GM19193 (cell line): ENCODE data around the gene MKLN1.

Source experiments
- POLR2A ChIP-seq: IDR thresholded peaks from 4 replicates; pipeline ENCODE4 v1.6.1; 2011; ENCODE audit not compliant: insufficient read depth, insufficient read length; ENCODE audit errors: extremely low read depth

The MKLN1 gene

DNA sequence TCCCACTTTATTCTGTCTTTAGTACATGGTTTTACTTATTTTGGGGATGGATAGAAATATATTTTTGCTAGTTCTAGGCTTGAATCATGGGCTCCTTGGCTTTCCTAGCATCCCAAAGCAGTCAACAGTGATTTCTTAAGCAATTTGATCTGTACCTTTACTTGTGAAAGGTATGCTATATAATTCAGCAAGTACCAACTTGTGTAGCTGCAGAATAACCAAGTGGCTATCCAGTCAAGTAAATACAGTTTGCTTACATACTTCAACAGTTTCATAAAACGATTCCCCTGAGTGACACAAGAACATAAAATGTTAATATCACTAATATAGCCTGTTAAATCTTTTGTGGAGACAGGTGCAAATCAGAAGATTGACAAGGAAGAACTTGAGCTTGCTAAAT lies 161.5 kb downstream of the MKLN1 start:
- no peak for TF ChIP-seq POLR2A

DNA sequence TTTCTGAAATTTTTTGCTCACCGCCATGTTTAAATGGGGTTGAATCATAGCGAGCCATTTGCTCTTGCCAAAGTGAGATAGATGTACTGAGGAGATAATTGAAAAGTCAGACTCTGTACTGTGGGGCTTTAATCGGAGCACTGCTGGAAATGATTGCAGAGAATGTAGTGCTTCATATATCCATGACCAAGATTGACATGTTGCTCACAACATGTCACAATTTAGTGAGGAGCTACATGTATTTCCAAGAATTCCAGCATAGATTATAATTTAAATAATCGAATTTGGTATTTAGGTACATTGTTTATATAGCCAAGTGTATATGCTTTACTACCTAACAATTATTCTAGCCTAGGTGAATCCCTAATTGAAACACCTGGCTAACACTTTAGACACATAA lies 162.2 kb downstream of the MKLN1 start:
- no peak for TF ChIP-seq POLR2A

GRCh38 chr7:131493081-131493480 lies 165.4 kb downstream of the MKLN1 start:
- TF ChIP-seq POLR2A: no peak

- no peak for TF ChIP-seq POLR2A
Measured at GRCh38 chr7:131493581-131493980, 165.9 kb downstream of the MKLN1 start.

DNA sequence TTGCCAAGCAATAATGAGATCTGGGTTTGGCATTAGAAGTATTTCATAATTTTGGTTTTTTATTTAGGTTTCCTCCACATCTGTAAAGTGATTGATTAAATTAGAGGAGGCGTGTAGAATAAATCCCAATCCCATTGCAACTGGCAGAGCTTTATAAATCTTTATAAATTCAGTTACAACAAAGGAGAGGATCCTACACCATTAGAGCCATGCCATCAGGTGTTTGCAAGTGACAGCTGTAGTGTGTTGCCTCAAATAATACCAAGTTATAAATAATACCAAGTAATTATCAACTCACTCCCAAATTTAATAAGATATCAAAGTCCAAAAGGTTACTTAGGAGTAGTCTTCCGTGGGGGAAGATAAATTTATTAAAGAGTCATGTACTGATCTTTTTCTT lies 166.5 kb downstream of the MKLN1 start:
- no peak for TF ChIP-seq POLR2A

- no peak for TF ChIP-seq POLR2A
Measured at GRCh38 chr7:131495669-131496498, 168.2 kb downstream of the MKLN1 start.

GRCh38 chr7:131497454-131497853 lies 169.8 kb downstream of the MKLN1 start:
- TF ChIP-seq POLR2A: no peak

DNA sequence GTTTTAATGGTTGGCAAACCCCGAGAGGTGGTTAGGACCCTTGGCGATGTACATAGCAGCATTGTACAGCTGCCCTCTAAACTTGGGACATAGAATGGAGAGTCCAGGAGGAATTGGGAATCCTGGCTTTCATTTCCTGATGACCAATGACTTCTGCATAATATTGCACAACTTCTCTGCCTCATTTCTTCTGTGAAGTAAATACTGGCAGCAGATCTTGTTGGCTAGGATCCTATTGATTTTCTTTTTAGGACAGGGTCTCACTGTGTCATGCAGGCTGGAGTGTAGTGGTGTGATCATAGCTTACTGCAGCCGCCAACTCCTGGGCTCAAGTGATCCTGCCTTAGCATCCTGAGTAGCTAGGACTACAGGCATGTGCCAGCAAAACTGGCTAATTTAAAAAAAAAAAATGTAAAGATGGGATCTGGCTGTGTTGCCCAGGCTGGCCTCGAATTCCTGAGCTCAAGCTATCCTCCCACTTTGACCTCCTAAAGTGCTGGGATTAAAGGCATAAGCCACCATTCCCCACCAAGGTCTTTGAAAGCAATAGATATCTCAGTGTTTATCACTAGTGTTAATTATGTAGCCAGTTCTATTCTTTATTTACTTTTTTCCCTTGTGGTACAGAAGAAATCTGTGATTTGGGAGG lies 170.7 kb downstream of the MKLN1 start:
- TF ChIP-seq POLR2A: no peak

DNA sequence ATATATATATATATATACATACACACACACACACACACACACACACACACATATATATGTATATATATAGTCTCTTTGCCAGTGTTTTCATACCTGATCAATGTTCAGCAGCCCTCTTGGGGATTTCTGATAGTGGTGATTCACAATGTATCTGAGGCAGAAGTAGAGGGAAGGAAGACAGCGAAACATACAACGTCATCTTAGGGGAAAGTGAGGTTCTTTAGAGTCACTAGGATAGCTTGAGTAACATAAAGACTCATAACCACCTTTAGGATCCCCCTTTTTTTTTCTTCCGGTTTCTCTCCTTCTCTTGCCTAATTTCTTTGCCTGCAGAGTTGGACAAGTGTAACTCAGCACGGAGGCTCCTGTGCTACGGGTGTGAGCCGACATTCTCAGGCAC lies 172.1 kb downstream of the MKLN1 start:
- no peak for TF ChIP-seq POLR2A

GRCh38 chr7:131500357-131500756 lies 172.7 kb downstream of the MKLN1 start:
- TF ChIP-seq POLR2A: no peak

GRCh38 chr7:131501422-131501821 lies 173.7 kb downstream of the MKLN1 start:
- no peak for TF ChIP-seq POLR2A

- no peak for TF ChIP-seq POLR2A
Measured at GRCh38 chr7:131501930-131502685, 174.4 kb downstream of the MKLN1 start.

- TF ChIP-seq POLR2A: no peak
Measured at GRCh38 chr7:131502810-131503508, 175.3 kb downstream of the MKLN1 start.

- TF ChIP-seq POLR2A: no peak
Measured at GRCh38 chr7:131503639-131504038, 176.0 kb downstream of the MKLN1 start.

DNA sequence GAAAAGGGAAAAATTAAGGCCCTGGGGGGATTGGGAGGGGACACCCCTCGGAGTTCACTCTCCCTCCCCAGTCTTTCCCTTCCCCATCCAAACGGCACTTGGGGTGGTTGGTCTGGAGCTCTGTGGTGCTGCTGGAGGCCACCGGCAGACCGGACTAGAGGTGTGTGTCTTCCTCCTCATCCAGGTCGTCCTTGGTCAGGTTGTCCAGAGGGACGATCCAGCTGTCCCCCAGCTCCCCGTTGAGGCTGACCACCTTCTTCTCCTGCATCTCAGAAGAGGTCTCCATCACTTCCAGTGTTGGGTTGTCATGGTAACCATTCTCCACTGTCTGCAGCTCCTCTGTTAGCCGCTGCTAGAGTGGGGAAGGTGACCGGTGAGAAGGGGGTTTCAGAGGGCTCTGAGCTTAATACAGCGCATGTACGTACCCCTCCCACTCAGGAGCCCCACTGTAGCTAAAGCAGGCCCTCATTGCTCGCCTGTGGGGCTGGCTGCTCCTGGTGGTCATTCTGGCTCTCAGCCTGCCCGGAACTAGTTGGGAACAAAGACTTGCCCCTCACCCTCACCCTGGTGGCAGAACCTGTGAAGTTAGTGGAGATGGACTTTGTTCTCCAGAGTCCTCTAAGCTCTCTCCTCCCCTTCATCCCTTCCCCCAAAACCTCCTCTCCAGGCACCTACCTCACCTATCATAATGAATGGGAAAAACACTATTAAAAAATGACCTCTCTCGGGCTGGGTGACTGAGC lies 176.7 kb downstream of the MKLN1 start:
- TF ChIP-seq POLR2A: no peak
